Stomach (tissue), 4 donors: Measurements from ENCODE around the gene MYRFL.

Source experiments
- CTCF ChIP-seq, 7 experiments: fragments of 450-650 bp in 4 of 7; fragments of 200-600 bp in 3 of 7; sonication (generic) in 3 of 7; IDR thresholded peaks; one replicate each; pipeline ENCODE4 v1.5.1; 2016 to 2019; ENCODE audit warnings: antibody characterized with exemption in 7 of 7, control low read depth in 2 of 7, mild to moderate bottlenecking in 1 of 7
- EP300 ChIP-seq: sonication (generic); formaldehyde crosslinking; IDR thresholded peaks from one replicate; pipeline ENCODE4 v1.6.1; 2017; ENCODE audit warnings: antibody characterized with exemption
- POLR2A ChIP-seq, 4 donors: fragments of 450-650 bp; IDR thresholded peaks; one replicate each; pipeline ENCODE4 v1.6.1; 2016; ENCODE audit warnings: antibody characterized with exemption in 4 of 4, control low read depth in 2 of 4, mild to moderate bottlenecking in 1 of 4, moderate library complexity in 1 of 4
- POLR2AphosphoS5 ChIP-seq, 3 donors: sonication (generic); formaldehyde crosslinking; IDR thresholded peaks; one replicate each; pipeline ENCODE4 v1.6.1; 2016; ENCODE audit warnings: antibody characterized with exemption in 3 of 3

GRCh38 chr12:69998011-69998410, 173.0 kb downstream of the MYRFL start:
- no peak for TF ChIP-seq EP300
- no peak for TF ChIP-seq CTCF (IDR thresholded peaks at IDR 0.05)
- TF ChIP-seq POLR2AphosphoS5 (IDR thresholded peaks at IDR 0.05) = no peak
- TF ChIP-seq POLR2A (IDR thresholded peaks at IDR 0.05) = no peak
